Ascending aorta (tissue), 2 donors: ENCODE results near the gene ANAPC10. TPM values are rescaled to one million over a fixed set of nuclear protein-coding genes. Genes with fewer than 3 reads are reported as not detected.

Experiments
- DNase-seq, 2 donors: peaks; one replicate each; pipeline ENCODE4 v3.0.0-alpha.2; 2019; ENCODE audit warnings: low spot score in 2 of 2
- H3K27ac ChIP-seq, 2 donors: fragments of 200-600 bp; sonication (generic); one replicate each; pipeline ENCODE4 v1.5.1; 2016 to 2017; ENCODE audit warnings: mild to moderate bottlenecking in 1 of 2
- H3K27me3 ChIP-seq: fragments of 200-600 bp; sonication (generic); one replicate; pipeline ENCODE4 v1.5.1; 2017
- H3K36me3 ChIP-seq, 2 donors: fragments of 200-600 bp; sonication (generic); one replicate each; pipeline ENCODE4 v1.5.1; 2016
- H3K4me1 ChIP-seq, 2 donors: fragments of 200-600 bp; sonication (generic); one replicate each; pipeline ENCODE4 v1.5.1; 2016 to 2017; ENCODE audit warnings: mild to moderate bottlenecking in 1 of 2
- H3K4me3 ChIP-seq, 2 donors: fragments of 200-600 bp; sonication (generic); one replicate each; pipeline ENCODE4 v1.5.1; 2016 to 2017; ENCODE audit warnings: mild to moderate bottlenecking in 1 of 2
- H3K9me3 ChIP-seq, 2 donors: fragments of 200-600 bp; sonication (generic); one replicate each; pipeline ENCODE4 v1.5.1; 2016
- CTCF ChIP-seq, 3 experiments: fragments of 200-600 bp in 2 of 3; fragments of 450-650 bp in 1 of 3; sonication (generic) in 2 of 3; IDR thresholded peaks; one replicate each; pipeline ENCODE4 v1.5.1; 2016 to 2019; ENCODE audit warnings: antibody characterized with exemption in 3 of 3, mild to moderate bottlenecking in 1 of 3, moderate library complexity in 1 of 3
- intact Hi-C: fragments of 100-400 bp; cut with DNase I; formaldehyde crosslinking; loops from one replicate; pipeline ENCODE4 v1.15.1; 2023
- total RNA-seq: library from RNA; depleted of rRNA; stranded (reverse); fragments of >200 nt; gene quantifications from one replicate; pipeline ENCODE4 v1.1.0, GENCODE V29; 2016

ANAPC10 gene
- total RNA-seq, 1 donor from 2014 or later: 2.6 TPM

- Histone ChIP-seq H3K4me3 (no peak overlapping the region), H3K4me1 (peaks cover 4 to 18% of the 10 kb centered on the region in 2 donors), H3K9me3 (no peaks in the 10 kb centered on the region), H3K27me3 (no peaks in the 10 kb centered on the region), H3K36me3 (peaks cover 0 to 17% of the 10 kb centered on the region in 2 donors), H3K27ac (no peak overlapping the region)
- TF ChIP-seq CTCF (IDR thresholded peaks at IDR 0.05): no peak
- DNase-seq: no peak
- intact Hi-C loops: no loop called here
Measured at GRCh38 chr4:145101091-145101490, 3.1 kb upstream of the ANAPC10 start.

- intact Hi-C loops: loop anchor here (2.0 to 5.0 kb wide), 3 partner anchors 81 to 1078 kb away; partner anchors contain the start of genes LSM6, OTUD4 and SMAD1
- Histone ChIP-seq H3K27me3 (no peaks in the 10 kb centered on the region), H3K9me3 (no peaks in the 10 kb centered on the region), H3K27ac (no peak overlapping the region), H3K4me3 (peak overlapping the region; percentile 74 to 75), H3K36me3 (peaks cover 0 to 13% of the 10 kb centered on the region in 2 donors), H3K4me1 (peaks cover 4 to 18% of the 10 kb centered on the region in 2 donors)
- no peak for DNase-seq
- TF ChIP-seq CTCF (IDR thresholded peaks at IDR 0.05): no peak
Measured at GRCh38 chr4:145099653-145100052, 1.7 kb upstream of the ANAPC10 start.

- intact Hi-C loops: loop anchor here (1.0 to 5.0 kb wide), 4 partner anchors 82 to 1585 kb away; partner anchors contain the start of genes LSM6, OTUD4, SMAD1 and SMARCA5
- no peak for TF ChIP-seq CTCF (IDR thresholded peaks at IDR 0.05)
- Histone ChIP-seq H3K27me3 (no peaks in the 10 kb centered on the region), H3K9me3 (no peaks in the 10 kb centered on the region), H3K4me3 (peak overlapping the region; percentile 74 to 75), H3K4me1 (peaks cover 4 to 18% of the 10 kb centered on the region in 2 donors), H3K36me3 (peaks cover 0 to 17% of the 10 kb centered on the region in 2 donors), H3K27ac (peak overlapping the region; percentile 87 to 90)
- peak; percentile 14 to 69 for DNase-seq
Measured at GRCh38 chr4:145098675-145099037, 660 bp upstream of the ANAPC10 start.

GRCh38 chr4:145097331-145097820 lies 620 bp downstream of the ANAPC10 start:
- Histone ChIP-seq H3K27ac (peak overlapping the region; percentile 87 to 90), H3K27me3 (no peaks in the 10 kb centered on the region), H3K9me3 (no peaks in the 10 kb centered on the region), H3K4me1 (peaks cover 4 to 18% of the 10 kb centered on the region in 2 donors), H3K4me3 (peak overlapping the region; percentile 74 to 75), H3K36me3 (peaks cover 0 to 29% of the 10 kb centered on the region in 2 donors)
- no peak for TF ChIP-seq CTCF (IDR thresholded peaks at IDR 0.05)
- intact Hi-C loops: loop anchor here (5.0 kb wide), 2 partner anchors 385 to 1080 kb away; partner anchors contain the start of genes LSM6 and SMAD1
- DNase-seq: no peak

GRCh38 chr4:145093638-145094037 lies 4.4 kb downstream of the ANAPC10 start:
- H3K36me3 ChIP-seq: peaks cover 7 to 53% of the 10 kb centered on the region in 2 donors
- no peak for DNase-seq
- TF ChIP-seq CTCF (IDR thresholded peaks at IDR 0.05): no peak
- no peaks in the 10 kb centered on the region for H3K27me3 ChIP-seq
- H3K27ac ChIP-seq: no peak overlapping the region
- H3K4me3 ChIP-seq: no peak overlapping the region
- intact Hi-C loops: no loop called here
- H3K4me1 ChIP-seq: peaks cover 4 to 9% of the 10 kb centered on the region in 2 donors
- H3K9me3 ChIP-seq: no peaks in the 10 kb centered on the region
